Measurements from ENCODE around the gene ST8SIA6.
"Not testable (repeated sequence)": the region's sequence is repeated elsewhere in the genome, so short reads cannot be mapped to it uniquely, and the experiment has no call there.

ST8SIA6 gene, protein sequence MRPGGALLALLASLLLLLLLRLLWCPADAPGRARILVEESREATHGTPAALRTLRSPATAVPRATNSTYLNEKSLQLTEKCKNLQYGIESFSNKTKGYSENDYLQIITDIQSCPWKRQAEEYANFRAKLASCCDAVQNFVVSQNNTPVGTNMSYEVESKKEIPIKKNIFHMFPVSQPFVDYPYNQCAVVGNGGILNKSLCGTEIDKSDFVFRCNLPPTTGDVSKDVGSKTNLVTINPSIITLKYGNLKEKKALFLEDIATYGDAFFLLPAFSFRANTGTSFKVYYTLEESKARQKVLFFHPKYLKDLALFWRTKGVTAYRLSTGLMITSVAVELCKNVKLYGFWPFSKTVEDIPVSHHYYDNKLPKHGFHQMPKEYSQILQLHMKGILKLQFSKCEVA

DNA sequence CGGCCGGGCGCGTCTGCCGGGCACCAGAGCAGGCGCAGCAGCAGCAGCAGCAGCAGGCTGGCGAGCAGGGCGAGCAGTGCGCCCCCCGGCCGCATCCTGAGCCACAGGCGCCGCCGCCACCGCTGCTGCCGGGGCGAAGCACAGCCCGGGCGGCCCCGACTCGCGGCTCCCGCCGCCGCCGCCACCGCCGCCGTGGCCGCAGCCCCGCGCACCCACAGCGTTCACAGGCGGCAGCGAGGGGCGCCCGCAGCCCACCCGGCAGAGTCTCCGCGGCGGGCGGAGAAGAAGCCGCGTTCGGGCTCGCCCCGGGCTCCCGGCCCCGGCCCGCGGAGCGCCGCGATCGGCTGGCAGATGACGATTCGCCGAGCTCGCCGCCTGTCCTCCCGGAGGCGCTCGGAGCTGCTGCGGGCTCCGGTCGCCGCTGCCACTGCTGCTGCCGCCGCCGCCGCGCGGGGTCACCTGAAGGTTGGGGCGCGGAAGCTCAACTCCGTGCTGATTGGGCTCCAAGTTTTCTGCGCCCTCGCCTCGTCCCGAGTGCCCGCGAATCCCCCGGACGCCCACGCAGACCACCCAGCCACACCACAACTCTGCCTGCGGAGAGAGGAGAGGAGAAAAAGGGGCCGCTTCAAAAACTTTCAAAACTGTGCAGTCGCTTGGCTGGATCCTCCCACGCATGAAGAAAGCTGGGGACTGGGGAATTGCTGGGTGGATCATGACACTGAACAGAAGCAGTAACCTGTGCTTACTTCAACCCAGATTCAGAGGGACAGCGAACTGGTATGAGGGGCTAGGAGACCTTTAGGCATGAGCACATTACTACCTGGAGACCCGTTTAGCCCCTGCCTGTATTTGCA, at the start of gene ST8SIA6:
TSS of gene ST8SIA6 (minus strand) at position 435 of the 854 bp plus-strand sequence. CDS start at position 95, 340 bp downstream.
- peak; percentile 82 for DNase-seq (ENCODE audit: low spot score)

DNA sequence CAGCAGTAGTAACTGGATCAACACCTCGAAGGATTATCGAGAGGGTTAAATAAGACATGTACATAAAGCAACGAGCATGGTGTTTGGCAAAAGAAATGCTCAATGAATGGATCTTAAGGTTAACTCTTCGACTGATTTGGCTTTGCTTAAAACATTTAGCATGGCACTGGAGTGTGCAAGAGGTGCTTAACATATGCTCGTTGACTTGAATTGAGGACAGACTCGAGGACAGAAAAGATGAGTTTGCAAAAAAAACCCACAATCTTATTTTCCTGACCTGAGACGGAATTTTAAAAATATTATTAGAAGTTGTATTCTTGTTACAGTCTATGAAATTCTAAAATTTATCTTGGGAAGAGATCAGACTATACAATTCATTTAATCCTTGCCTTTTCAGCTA, 49.4 kb upstream of the ST8SIA6 start:
- no peak for DNase-seq (ENCODE audit: low spot score)

DNA sequence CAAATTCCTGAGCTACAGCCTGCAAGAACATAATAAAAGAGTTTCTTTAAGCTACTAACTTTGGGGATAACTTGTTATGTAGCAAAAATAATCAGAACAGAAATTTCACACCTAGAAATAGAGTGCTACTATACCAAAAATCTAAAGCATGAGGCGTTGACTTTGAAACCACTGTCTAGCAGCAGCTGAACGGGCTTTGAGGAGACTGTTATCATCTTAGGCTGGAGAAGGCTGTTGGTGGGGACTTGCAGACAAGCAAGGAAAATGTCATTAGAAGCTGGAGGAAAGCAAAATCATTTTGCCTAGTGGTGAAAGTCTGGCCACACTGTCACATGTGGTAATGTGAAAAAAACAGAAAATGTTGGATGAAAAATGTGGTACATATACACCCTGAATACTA, 48.4 kb upstream of the ST8SIA6 start:
- DNase-seq (ENCODE audit: low spot score): no peak

DNA sequence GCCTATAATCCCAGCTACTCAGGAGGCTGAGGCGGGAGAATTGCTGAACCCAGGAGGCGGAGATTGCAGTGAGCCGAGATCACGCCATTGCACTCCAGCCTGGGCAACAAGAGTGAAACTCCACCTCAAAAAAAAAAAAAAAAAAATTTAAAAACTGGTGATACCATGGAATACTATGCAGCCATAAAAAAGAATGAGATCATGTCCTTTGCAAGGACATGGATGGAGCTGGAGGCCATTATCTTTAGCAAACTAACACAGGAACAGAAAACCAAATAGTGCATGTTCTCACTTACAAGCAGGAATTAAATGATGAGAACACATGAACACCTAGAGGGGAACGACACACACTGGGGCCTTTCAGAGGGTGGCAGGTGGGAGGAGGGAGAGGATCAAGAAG, 44.6 kb upstream of the ST8SIA6 start:
- DNase-seq (ENCODE audit: low spot score): not testable (repeated sequence)

DNA sequence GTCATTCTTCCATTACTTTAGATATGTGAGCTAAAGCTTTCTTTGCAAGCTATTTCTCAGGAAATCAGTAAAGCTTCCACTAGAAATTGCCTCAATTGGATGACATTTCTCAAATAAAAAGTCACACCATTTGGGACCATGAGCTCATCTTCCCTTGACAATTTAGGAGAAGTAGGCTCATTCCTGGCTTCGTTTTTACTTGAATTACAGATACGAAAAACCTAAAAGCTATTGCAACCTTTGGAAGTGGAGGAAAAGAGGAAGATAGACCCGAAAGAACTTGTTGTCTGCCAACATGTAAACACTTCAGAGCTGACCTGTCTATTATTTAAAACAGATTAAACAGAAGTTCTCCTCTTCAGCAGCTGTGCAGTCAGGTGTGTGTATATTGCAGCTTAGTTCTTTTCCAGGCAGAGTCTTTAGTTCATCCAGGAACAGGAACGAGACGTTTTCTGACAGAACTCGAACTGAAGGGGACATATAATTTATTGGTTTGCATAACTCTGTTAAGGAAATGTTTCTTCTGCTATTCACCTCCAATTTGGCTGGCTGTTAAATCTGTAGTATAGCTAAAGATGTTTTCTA, 43.1 kb upstream of the ST8SIA6 start:
- no peak for DNase-seq (ENCODE audit: low spot score)

DNA sequence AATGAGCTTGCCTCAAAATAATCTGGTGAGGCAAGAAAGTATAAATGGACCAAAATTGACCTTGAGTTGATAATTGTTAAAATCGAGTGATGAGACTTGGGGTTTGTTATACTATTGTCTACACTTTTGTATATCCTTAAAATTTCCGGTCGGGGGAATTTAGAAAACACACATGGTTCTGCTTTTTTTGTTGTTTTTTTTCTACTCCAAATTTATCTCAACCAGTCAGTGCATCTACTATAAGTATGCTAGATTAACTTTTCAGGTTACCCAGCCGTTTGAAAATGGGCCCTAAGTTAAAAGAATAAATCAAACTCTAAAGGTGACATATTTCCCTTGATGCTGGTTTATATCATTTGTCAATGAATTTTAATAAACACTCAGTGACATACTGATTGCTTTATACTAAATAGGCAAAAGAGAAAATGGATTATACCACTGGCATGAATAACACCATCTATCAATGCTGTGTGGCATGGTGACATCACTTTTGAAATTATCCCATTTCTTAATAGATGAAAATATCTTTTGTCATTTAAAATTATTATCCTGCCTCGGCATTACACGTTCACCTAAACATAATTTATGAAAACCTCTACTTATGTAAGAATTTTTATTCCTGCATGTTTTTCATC, 40.3 kb upstream of the ST8SIA6 start:
- no peak for DNase-seq (ENCODE audit: low spot score)

DNA sequence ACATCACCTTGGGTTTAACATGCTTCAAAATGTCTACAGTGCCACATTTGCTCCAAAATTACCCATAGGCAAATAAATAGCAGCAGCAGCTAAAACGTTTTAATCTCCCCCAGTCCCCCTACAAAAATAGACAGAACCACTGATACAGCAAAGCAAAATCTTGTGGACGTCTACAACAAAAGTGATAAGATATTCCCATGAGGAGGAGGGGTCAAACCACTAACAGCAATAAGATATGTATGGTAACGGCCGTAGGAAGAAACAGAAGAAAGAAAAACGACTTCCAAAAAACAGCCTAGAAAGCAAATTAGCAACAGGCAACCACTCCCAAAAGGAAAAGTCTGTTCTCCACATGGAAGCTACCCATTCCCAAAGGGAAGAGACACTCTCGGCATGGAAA, 34.5 kb upstream of the ST8SIA6 start:
- DNase-seq (ENCODE audit: low spot score): no peak

DNA sequence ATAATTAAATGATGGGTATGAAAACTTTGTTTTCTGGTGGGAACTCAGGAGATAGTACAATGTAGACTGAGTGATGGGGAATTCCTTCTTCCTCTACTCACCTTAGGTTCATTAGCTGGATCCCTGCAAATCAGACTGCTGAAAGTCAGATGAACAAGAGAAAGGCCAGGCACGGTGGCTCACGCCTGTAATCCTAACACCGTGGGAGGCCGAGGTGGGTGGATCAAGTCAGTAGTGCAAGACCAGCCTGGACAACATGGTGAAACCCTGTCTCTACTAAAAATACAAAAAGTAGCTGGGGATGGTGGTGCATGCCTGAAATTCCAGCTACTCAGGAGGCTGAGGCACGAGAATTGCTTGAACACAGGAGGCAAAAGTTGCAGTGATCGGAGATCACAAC, 28.7 kb upstream of the ST8SIA6 start:
- no peak for DNase-seq (ENCODE audit: low spot score)

DNA sequence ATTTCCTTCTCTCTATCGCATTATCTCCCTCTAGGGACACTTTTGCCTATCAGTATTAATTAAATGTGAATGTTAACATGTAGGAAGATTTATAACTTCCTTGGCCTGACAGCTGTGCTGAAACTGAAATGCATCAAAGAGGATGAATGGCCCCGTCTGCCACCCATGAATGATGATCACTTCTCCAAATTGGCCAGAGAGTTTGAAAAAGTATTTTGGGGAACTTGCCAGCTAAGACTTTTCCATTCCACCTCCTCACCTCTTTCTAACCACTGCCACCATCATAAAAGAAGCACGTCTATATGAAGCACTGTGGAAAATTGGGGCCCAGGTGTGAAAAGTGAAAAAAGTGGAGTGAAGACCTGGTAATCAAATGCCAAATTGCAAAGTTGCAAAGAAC, 25.4 kb upstream of the ST8SIA6 start:
- no peak for DNase-seq (ENCODE audit: low spot score)

DNA sequence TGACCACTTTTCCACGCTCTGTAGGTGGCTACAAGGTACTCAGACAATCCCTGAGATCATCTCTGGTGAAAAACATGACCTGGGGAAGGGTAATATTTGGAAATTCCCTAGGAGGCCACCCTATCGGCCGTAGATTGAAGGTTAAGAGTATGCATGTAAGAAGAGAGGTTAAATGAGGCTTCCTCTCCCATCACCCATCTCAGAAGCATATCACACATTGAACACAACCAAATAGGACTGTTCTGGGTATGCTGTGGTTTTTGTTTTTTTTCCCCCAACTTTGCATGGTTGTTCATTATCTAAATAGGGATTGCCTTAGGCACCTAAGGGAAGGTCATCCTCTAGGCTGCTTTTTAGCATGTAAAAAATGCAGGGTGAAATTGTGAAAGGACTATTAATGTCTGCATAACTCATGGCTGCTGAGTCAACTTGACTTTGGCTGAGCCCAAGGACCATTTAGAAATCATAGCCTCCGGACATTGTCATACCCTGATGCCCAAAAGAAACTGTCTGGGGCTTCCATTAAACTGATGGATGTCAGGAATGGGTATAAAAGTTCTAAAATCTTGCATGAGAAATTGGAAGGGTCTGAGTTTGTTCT, 24.7 kb upstream of the ST8SIA6 start:
- peak; percentile 10 for DNase-seq (ENCODE audit: low spot score)

DNA sequence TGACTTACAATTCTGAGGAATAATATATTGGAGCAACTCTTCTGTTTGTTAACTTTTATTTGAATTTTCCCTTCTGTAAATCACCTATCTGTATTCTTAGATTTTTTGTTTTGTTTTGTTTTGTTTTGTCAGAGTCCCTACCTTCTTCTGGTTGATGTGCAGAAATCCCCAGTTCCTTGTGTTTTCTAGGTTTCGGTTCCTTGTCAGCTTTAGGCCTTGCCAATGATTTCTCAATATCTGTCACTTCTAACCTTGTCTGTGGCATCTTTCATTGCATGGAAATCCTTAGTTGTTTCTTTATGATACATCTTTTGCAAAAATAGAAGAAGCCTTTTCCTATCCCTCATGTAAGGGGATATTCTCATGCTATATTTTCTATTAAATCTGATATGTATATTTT, 21.7 kb upstream of the ST8SIA6 start:
- DNase-seq (ENCODE audit: low spot score): no peak

DNA sequence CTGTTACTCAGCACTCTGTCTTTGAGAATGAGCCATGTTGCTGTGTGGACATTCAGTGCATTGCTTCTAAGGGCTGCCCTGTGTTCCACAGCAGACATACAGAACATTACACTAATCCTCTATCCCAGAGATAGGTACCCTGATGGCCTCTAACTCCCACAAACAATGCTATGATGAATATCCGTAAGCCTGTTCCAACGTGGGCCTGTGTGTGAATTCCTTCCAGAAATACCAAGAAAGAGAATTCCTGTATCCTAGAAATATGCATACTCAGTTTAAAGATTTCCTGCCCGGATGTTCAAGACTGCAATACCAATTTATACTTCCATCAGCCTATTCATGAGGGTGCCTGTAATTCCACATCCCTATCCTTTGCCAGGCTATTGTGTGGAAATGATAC, 21.3 kb upstream of the ST8SIA6 start:
- DNase-seq (ENCODE audit: low spot score): no peak

DNA sequence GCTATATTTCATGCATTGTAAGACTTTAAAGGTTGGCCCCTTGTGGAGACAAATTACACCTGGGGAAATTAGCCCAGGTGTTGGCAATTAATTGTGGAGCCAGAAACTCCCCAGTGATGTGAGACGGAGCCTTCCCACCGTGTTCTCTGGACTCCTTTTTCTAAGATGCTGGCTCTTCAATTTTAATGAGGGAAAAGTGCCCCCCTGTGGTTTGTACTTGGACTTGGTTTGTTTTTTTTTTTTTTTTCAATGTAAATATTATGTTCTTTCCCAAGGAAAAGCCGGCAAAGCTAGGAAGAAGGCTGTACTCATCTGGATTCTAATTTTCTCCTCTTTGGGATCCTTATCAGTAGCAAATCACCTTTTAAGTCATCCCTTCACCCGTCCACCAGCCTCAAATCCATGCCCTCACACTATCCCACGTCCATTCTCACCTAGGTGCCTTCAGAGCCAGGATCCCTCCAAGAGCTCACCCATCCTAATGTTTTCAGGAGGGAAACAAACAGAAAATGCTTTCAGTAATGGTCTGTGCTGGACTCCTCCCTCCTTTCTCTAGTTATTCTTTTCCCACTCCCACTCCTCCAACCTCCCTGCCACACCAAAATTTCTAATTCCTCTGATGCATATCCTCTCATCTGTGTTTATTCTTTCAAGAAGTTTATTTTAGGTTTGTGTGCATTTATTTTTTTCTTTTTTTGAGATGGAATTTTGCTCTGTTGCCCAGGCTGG, 20.4 kb upstream of the ST8SIA6 start:
- DNase-seq (ENCODE audit: low spot score): no peak

DNA sequence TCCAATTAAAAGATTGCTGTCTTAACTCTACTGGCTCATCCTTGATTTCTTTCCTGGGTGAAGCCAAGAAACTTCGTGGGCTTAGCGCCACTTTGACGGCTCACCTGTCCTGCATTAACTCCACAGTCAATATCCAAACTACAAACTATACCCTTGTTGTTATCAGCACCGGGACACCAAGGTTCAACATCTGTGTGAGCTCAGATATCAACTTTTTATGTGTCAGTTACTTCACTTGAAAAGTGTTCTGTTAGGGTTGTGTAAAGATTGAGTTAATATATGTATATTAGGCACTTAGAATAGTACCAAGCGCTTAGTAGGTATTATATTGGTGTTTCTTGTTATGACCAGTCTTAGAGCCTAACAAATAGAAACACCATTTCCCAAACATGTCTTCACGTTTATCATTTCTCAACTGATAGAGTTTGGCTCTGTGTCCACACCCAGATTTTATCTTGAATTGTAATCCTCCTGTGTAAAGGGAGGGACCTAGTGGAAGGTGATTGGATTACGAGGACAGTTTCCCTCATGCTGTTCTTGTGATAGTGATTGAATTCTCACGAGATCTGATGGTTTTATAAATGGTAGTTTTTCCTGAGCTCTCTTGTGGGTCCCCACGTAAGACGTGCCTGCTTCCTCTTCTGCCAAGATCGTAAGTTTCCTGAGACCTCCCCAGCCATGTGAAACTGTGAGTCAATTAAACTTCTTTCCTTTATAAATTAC, 19.0 kb upstream of the ST8SIA6 start:
- DNase-seq (ENCODE audit: low spot score): no peak

DNA sequence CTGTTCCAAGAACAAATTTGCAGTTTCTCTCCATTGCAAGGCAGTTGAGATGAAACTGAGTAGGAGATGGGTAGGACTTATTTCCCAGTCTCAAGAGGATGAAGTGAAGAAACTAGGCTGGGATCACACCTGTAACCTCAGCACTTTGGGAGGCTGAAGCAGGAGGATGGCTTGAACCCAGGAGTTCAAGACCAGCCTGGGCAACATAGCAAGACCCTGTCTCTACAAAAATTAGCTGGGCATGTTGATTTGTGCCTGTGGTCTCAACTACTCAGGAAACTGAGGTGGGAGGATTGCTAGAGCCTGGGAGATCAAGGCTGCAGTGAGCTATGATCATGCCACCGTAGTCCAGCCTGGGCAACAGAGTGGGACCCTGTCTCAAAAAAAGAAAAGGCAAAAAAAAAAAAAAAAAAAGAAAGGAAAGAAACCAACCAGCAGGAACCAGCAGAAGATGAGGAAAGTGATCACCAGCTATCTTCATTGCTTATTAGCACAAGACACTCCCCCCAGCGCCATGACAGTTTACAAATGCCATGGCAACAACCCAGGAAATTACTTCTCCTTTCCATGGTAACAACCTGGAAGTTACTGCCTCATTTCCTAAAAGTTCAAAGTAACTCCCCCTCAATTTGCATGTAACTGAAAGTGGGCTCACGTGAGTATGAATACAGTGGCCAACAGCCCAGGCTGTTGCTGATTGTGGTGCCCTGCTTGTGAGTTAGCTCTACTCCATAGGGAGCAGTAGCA, 18.3 kb upstream of the ST8SIA6 start:
- no peak for DNase-seq (ENCODE audit: low spot score)

DNA sequence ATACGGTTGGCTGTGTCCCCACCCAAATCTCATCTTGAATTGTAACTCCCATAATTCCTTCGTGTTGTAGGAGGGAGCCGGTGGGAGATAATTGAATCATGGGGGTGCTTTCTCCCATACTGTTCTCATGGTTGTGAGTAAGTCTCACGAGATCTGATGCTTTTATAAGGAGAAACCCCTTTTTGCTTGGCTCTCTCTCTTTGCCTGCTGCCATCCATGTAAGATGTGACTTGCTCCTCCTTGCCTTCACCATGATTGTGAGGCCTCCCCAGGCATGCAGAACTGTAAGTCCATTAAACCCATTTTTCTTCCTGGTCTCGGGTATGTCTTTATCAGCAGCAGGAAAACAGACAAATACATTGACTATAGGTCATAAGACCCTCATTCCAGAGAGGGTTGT, 15.9 kb upstream of the ST8SIA6 start:
- DNase-seq (ENCODE audit: low spot score): no peak

DNA sequence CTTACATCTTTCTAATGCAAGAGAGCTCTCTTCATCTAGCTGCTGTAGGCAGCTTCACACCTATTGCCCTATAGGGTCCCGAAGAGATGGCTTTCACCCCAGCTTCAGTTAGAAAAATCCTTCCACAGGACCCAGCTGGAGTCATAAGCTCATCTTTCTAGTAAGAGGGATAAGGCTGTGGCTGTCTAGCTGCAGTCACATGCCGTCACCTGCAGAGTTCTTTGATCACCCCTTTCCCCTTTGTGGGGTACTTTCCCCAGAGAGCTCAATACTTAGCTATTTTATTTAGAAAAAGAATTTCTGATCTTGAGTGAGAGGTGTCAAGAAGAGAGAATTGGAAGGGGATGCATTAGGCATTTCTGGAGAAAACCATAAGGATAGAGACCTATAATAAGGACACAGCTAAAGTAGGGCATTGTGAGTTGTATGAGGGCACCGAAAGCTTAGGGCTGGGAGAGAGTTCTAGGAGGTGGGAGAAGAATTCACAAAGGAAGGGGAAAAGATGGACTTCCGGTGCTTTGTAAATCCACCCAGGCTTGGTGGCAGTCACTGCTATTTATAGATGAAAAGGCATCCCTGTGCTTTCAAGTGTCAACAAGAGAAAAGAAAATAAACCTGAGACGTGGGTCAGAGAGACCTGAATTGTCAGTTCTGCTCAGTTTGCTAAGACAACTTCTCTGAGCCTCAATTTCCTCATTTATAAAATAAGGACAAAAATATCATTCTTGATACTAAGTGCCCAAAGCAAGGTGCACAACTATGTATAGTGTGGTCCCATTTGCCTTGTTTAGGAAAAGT, 11.1 kb upstream of the ST8SIA6 start:
- no peak for DNase-seq (ENCODE audit: low spot score)

DNA sequence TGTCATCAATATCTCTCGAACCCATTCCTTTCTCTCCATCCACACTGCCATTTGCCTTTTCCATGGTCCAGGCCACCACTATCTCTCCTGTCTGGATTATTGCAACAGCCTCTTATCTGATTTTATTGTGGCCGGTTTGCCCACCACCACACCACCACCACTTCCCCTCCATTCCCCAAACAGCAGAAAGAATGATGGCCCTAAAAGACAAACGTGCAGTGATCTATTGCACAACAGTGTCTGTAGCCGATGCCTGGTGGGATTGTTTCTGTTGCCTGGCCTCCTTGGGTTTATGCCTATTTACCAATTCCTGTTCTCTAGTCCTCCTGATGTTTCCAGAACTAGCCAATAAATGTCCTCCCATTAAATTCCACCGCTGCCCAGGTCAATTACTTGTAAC, 10.2 kb upstream of the ST8SIA6 start:
- DNase-seq (ENCODE audit: low spot score): no peak

DNA sequence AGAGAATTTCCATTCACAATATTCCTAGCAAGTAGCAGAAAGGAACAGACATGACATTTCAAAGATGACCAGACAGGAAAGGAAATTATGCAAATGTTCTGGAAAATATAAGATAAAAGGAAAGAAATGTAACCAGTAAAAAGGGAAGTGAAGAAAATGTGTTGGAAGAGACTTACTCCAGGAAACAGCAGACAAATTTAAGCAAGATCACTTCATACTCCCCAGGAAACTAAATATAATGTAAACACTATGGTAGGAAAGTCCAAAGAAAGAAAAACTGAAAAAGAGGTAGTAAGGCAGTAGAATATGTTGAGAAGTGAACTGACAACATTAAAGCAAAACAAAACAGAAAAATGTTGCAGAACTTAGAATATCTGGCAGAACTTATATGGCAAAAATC, 6.4 kb upstream of the ST8SIA6 start:
- no peak for DNase-seq (ENCODE audit: low spot score)

All from GM03348 (cell line).